T-helper 1 cell treated with Interleukin-12 subunit alpha and Interleukin-12 subunit beta and Interleukin-4 antibody, amounts not matched to agents 30 μg/mL and 1 μg/mL, for 36 hours (primary cell): ENCODE measurements around the gene UVSSA.
"Not testable (repeated sequence)": the region's sequence is repeated elsewhere in the genome, so short reads cannot be mapped to it uniquely, and the experiment has no call there.

ENCODE experiments used
- H3K27ac Mint-ChIP-seq: one replicate; pipeline ENCODE4 v1.8.0; 2021; ENCODE audit warnings: mild to moderate bottlenecking, mixed read lengths
- H3K27me3 Mint-ChIP-seq: one replicate; pipeline ENCODE4 v1.8.0; 2021; ENCODE audit warnings: low read depth, mixed read lengths
- H3K36me3 Mint-ChIP-seq: one replicate; pipeline ENCODE4 v1.8.0; 2021; ENCODE audit warnings: low read depth, mixed read lengths
- H3K4me1 Mint-ChIP-seq: one replicate; pipeline ENCODE4 v1.8.0; 2021; ENCODE audit warnings: low read depth, mixed read lengths
- H3K4me3 Mint-ChIP-seq: one replicate; pipeline ENCODE4 v1.8.0; 2021; ENCODE audit warnings: mild to moderate bottlenecking, moderate library complexity, mixed read lengths
- H3K9me3 Mint-ChIP-seq: one replicate; pipeline ENCODE4 v1.8.0; 2021; ENCODE audit warnings: mixed read lengths

UVSSA gene

DNA sequence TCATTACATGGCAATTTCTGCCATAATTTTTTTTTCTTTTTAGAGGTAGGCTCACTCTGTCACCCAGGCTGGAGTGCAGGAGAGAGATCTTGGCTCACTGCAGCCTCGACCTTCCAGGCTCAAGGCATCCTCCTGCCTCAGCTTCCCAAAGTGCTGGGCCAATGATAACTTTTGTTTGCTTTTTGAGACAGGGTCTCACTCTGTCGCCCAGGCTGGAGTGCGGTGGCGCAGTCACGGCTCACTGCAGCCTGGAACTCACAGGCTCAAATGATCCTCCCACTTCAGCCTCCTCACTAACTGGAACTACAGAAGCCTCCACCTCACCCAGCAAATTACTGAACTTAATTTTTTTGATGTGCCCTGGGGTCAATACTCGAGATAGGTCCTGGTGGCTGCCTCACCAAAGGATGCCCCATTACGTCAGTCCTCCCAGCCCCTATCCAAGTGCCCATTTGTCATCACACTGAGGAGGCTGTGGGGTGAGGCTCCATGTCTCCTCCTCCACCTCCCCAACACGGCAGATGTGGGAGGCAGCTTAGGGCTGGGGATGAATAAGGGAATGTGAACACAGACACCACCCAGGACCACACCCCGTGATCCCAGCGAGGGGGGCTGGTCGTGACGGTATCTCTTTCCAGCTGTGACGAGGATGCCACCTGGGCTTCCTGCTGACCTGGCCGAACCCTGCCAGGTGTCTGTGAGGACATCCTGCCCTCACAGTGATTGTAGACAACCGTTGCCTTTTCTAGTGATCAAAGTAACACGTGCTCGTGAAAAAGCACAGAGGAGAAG is 71.7 kb downstream of the UVSSA start:
- H3K4me1 Mint-ChIP-seq = no peaks in the 10 kb centered on the region
- peaks cover 3% of the 10 kb centered on the region for H3K27me3 Mint-ChIP-seq
- H3K36me3 Mint-ChIP-seq = no peaks in the 10 kb centered on the region
- no peaks in the 10 kb centered on the region for H3K9me3 Mint-ChIP-seq
- H3K4me3 Mint-ChIP-seq = no peak overlapping the region
- no peak overlapping the region for H3K27ac Mint-ChIP-seq

- no peaks in the 10 kb centered on the region for H3K9me3 Mint-ChIP-seq
- H3K4me3 Mint-ChIP-seq = no peak overlapping the region
- no peaks in the 10 kb centered on the region for H3K4me1 Mint-ChIP-seq
- H3K27me3 Mint-ChIP-seq = peaks cover 3% of the 10 kb centered on the region
- no peaks in the 10 kb centered on the region for H3K36me3 Mint-ChIP-seq
- H3K27ac Mint-ChIP-seq = no peak overlapping the region
Measured at GRCh38 chr4:1419708-1420107, 72.7 kb downstream of the UVSSA start.

GRCh38 chr4:1421657-1422056 is 74.6 kb downstream of the UVSSA start:
- Mint-ChIP-seq H3K9me3 (no peaks in the 10 kb centered on the region), H3K36me3 (no peaks in the 10 kb centered on the region), H3K27ac (no peak overlapping the region), H3K4me1 (no peaks in the 10 kb centered on the region), H3K4me3 (no peak overlapping the region), H3K27me3 (peaks cover 4% of the 10 kb centered on the region)

DNA sequence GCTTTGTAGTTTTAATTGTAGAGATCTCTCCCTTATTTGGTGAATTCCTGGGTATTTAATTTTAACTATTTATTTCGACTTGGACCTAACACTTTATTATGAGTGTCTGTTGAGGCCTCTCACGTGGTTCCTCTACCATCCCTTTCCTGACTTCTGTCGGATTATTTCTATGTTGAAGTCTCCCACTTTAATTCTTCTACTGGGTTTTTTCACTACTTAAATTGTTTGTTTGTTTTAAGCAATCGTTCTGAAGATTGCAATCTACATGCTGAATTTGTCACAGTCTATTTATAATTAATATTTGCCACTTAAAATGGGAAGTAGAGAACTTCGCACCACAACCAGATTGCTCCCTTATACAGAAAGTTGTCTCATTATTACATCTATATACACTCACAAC is 80.0 kb downstream of the UVSSA start:
- no peak overlapping the region for H3K4me3 Mint-ChIP-seq
- no peaks in the 10 kb centered on the region for H3K36me3 Mint-ChIP-seq
- no peaks in the 10 kb centered on the region for H3K9me3 Mint-ChIP-seq
- H3K4me1 Mint-ChIP-seq = no peaks in the 10 kb centered on the region
- H3K27ac Mint-ChIP-seq = no peak overlapping the region
- H3K27me3 Mint-ChIP-seq = peaks cover 4% of the 10 kb centered on the region

- not testable (repeated sequence) for H3K9me3 Mint-ChIP-seq, H3K27me3 Mint-ChIP-seq, H3K36me3 Mint-ChIP-seq, H3K4me3 Mint-ChIP-seq, H3K4me1 Mint-ChIP-seq, H3K27ac Mint-ChIP-seq
Measured at GRCh38 chr4:1443688-1444172, 96.7 kb downstream of the UVSSA start.
